ENCODE results near the gene LRRFIP1. TPM values are rescaled to one million over a fixed set of nuclear protein-coding genes. Genes with fewer than 3 reads are reported as not detected.
A peak's percentile ranks its signal among the peaks of the same experiment; 100 is the strongest.

Gene LRRFIP1
- total and polyA plus RNA-seq, 2 of the 13 experiments (the other 11 are each of a cell fraction or from before 2014, with no cell fraction given): 15.9 to 40.5 TPM

GRCh38 chr2:237685408-237685807, 58.0 kb downstream of the LRRFIP1 start (continued):
- TF ChIP-seq PCBP2 (optimal IDR thresholded peaks at IDR 0.05; ENCODE audit: low read depth, low read length, poor library complexity, severe bottlenecking) (no peak), HCFC1 (IDR thresholded peaks at IDR 0.05; ENCODE audit: low read depth, low read length) (no peak), ZNF644 (CRISPR knock-in tag; IDR thresholded peaks at IDR 0.05; ENCODE audit: low read depth) (0 out of 2 replicates have a peak, but pooled peaks have one; percentile 18), ZBTB3 (CRISPR knock-in tag; IDR thresholded peaks at IDR 0.05; ENCODE audit: borderline replicate concordance, low read depth) (no peak), ARID5B (CRISPR knock-in tag; IDR thresholded peaks at IDR 0.05) (0 out of 2 replicates have a peak, but pooled peaks have one; percentile 21), ZSCAN22 (CRISPR knock-in tag; IDR thresholded peaks at IDR 0.05) (no peak), ETS1 (CRISPR knock-in tag; IDR thresholded peaks at IDR 0.05) (no peak), ZNF781 (CRISPR knock-in tag; IDR thresholded peaks at IDR 0.05; ENCODE audit: borderline replicate concordance, not compliant biosample characterization) (no peak), ZNF687 (CRISPR knock-in tag; IDR thresholded peaks at IDR 0.05) (peak; percentile 35), GABPA (IDR thresholded peaks at IDR 0.05; ENCODE audit: low read depth, low read length) (no peak), GABPA (CRISPR knock-in tag; IDR thresholded peaks at IDR 0.05; ENCODE audit: low read depth) (no peak), ZMYM3 (CRISPR knock-in tag; IDR thresholded peaks at IDR 0.05) (peak; percentile 24; the same call in 1 of the 2 replicates), PHF5A (CRISPR knock-in tag; IDR thresholded peaks at IDR 0.05; ENCODE audit: low read depth, unreplicated experiment) (peak; percentile 50), RFX3 (CRISPR knock-in tag; IDR thresholded peaks at IDR 0.05) (no peak), RAD21 (CRISPR knock-in tag; IDR thresholded peaks at IDR 0.05) (peak; percentile 49; the same call in 1 of the 2 replicates)
- TF ChIP-seq, protein P1, sequence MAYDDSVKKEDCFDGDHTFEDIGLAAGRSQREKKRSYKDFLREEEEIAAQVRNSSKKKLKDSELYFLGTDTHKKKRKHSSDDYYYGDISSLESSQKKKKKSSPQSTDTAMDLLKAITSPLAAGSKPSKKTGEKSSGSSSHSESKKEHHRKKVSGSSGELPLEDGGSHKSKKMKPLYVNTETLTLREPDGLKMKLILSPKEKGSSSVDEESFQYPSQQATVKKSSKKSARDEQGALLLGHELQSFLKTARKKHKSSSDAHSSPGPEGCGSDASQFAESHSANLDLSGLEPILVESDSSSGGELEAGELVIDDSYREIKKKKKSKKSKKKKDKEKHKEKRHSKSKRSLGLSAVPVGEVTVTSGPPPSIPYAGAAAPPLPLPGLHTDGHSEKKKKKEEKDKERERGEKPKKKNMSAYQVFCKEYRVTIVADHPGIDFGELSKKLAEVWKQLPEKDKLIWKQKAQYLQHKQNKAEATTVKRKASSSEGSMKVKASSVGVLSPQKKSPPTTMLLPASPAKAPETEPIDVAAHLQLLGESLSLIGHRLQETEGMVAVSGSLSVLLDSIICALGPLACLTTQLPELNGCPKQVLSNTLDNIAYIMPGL (CRISPR knock-in tag; IDR thresholded peaks at IDR 0.05; ENCODE audit: borderline replicate concordance in 1 of 2, low read depth in 1 of 2): 0 out of 4 replicates have a peak, but pooled peaks of 1 of the 2 experiments have one; percentile 50

All from HepG2 (cell line).